Measurements from ENCODE around the gene COPS4.
"Not testable (repeated sequence)": the region's sequence is repeated elsewhere in the genome, so short reads cannot be mapped to it uniquely, and the experiment has no call there.

COPS4 gene

GRCh38 chr4:83065266-83065665, 30.3 kb downstream of the COPS4 start:
- Histone ChIP-seq H3K27me3 (ENCODE audit: control insufficient read depth in 1 of 2, insufficient read depth in 2 of 2, low read length in 2 of 2) (no peaks in the 10 kb centered on the region), H3K9me3 (ENCODE audit: low read length) (no peaks in the 10 kb centered on the region), H3K27ac (ENCODE audit: low read depth, low read length) (no peak overlapping the region), H3K4me1 (ENCODE audit: insufficient read depth, low read length) (no peaks in the 10 kb centered on the region), H3K4me3 (ENCODE audit: low read depth in 1 of 2, low read length in 2 of 2) (no peak overlapping the region), H3K36me3 (ENCODE audit: insufficient read depth, low read length) (peaks cover 43% of the 10 kb centered on the region), H3K9ac (ENCODE audit: low read length) (no peak overlapping the region)

GRCh38 chr4:83067058-83067639, 32.2 kb downstream of the COPS4 start:
- Histone ChIP-seq H3K4me3 (ENCODE audit: low read depth in 1 of 2, low read length in 2 of 2) (no peak overlapping the region), H3K9me3 (ENCODE audit: low read length) (no peaks in the 10 kb centered on the region), H3K9ac (ENCODE audit: low read length) (no peak overlapping the region), H3K36me3 (ENCODE audit: insufficient read depth, low read length) (peaks cover 39% of the 10 kb centered on the region), H3K27ac (ENCODE audit: low read depth, low read length) (no peak overlapping the region), H3K4me1 (ENCODE audit: insufficient read depth, low read length) (no peaks in the 10 kb centered on the region), H3K27me3 (ENCODE audit: control insufficient read depth in 1 of 2, insufficient read depth in 2 of 2, low read length in 2 of 2) (no peaks in the 10 kb centered on the region)

GRCh38 chr4:83071116-83071515, 36.1 kb downstream of the COPS4 start:
- H3K36me3 ChIP-seq (ENCODE audit: insufficient read depth, low read length), result peaks cover 21% of the 10 kb centered on the region
- H3K9me3 ChIP-seq (ENCODE audit: low read length), result no peaks in the 10 kb centered on the region
- no peaks in the 10 kb centered on the region for H3K27me3 ChIP-seq (ENCODE audit: control insufficient read depth in 1 of 2, insufficient read depth in 2 of 2, low read length in 2 of 2)
- H3K4me1 ChIP-seq (ENCODE audit: insufficient read depth, low read length), result peaks cover 11% of the 10 kb centered on the region
- H3K9ac ChIP-seq (ENCODE audit: low read length), result no peak overlapping the region
- no peak overlapping the region for H3K27ac ChIP-seq (ENCODE audit: low read depth, low read length)
- no peak overlapping the region for H3K4me3 ChIP-seq (ENCODE audit: low read depth in 1 of 2, low read length in 2 of 2)

GRCh38 chr4:83074086-83074704, 39.2 kb downstream of the COPS4 start:
- Histone ChIP-seq H3K27me3 (ENCODE audit: control insufficient read depth in 1 of 2, insufficient read depth in 2 of 2, low read length in 2 of 2) (no peaks in the 10 kb centered on the region), H3K4me3 (ENCODE audit: low read depth in 1 of 2, low read length in 2 of 2) (no peak overlapping the region), H3K27ac (ENCODE audit: low read depth, low read length) (no peak overlapping the region), H3K36me3 (ENCODE audit: insufficient read depth, low read length) (peaks cover 3% of the 10 kb centered on the region), H3K4me1 (ENCODE audit: insufficient read depth, low read length) (peaks cover 11% of the 10 kb centered on the region), H3K9me3 (ENCODE audit: low read length) (no peaks in the 10 kb centered on the region), H3K9ac (ENCODE audit: low read length) (no peak overlapping the region)

GRCh38 chr4:83074783-83075182, 39.8 kb downstream of the COPS4 start:
- H3K27me3 ChIP-seq (ENCODE audit: control insufficient read depth in 1 of 2, insufficient read depth in 2 of 2, low read length in 2 of 2); H3K36me3 ChIP-seq (ENCODE audit: insufficient read depth, low read length); H3K27ac ChIP-seq (ENCODE audit: low read depth, low read length); H3K4me3 ChIP-seq (ENCODE audit: low read depth in 1 of 2, low read length in 2 of 2); H3K9ac ChIP-seq (ENCODE audit: low read length); H3K9me3 ChIP-seq (ENCODE audit: low read length): not testable (repeated sequence)
- peaks cover 11% of the 10 kb centered on the region for H3K4me1 ChIP-seq (ENCODE audit: insufficient read depth, low read length)

- Histone ChIP-seq H3K4me3 (ENCODE audit: low read depth in 1 of 2, low read length in 2 of 2) (no peak overlapping the region), H3K9me3 (ENCODE audit: low read length) (no peaks in the 10 kb centered on the region), H3K9ac (ENCODE audit: low read length) (no peak overlapping the region), H3K27ac (ENCODE audit: low read depth, low read length) (peak overlapping the region; percentile 40), H3K27me3 (ENCODE audit: control insufficient read depth in 1 of 2, insufficient read depth in 2 of 2, low read length in 2 of 2) (no peaks in the 10 kb centered on the region), H3K4me1 (ENCODE audit: insufficient read depth, low read length) (peaks cover 11% of the 10 kb centered on the region), H3K36me3 (ENCODE audit: insufficient read depth, low read length) (peaks cover 3% of the 10 kb centered on the region)
Measured at GRCh38 chr4:83075311-83076095, 40.5 kb downstream of the COPS4 start.

GRCh38 chr4:83080561-83080960, 45.6 kb downstream of the COPS4 start:
- Histone ChIP-seq H3K4me3 (ENCODE audit: low read depth in 1 of 2, low read length in 2 of 2) (no peak overlapping the region), H3K9me3 (ENCODE audit: low read length) (no peaks in the 10 kb centered on the region)

GRCh38 chr4:83082777-83083176, 47.8 kb downstream of the COPS4 start:
- Histone ChIP-seq H3K9ac (ENCODE audit: low read length) (no peak overlapping the region), H3K27ac (ENCODE audit: low read depth, low read length) (no peak overlapping the region)

More at GRCh38 chr4:83080561-83080960, 45.6 kb downstream of the COPS4 start:
- Histone ChIP-seq H3K36me3 (ENCODE audit: insufficient read depth, low read length) (peaks cover 3% of the 10 kb centered on the region), H3K4me1 (ENCODE audit: insufficient read depth, low read length) (peaks cover 5% of the 10 kb centered on the region), H3K27me3 (ENCODE audit: control insufficient read depth in 1 of 2, insufficient read depth in 2 of 2, low read length in 2 of 2) (no peaks in the 10 kb centered on the region), H3K9ac (ENCODE audit: low read length) (no peak overlapping the region), H3K27ac (ENCODE audit: low read depth, low read length) (no peak overlapping the region)

GRCh38 chr4:83083925-83084475, 49.0 kb downstream of the COPS4 start:
- H3K27me3 ChIP-seq (ENCODE audit: control insufficient read depth in 1 of 2, insufficient read depth in 2 of 2, low read length in 2 of 2), result no peaks in the 10 kb centered on the region
- H3K4me1 ChIP-seq (ENCODE audit: insufficient read depth, low read length), result no peaks in the 10 kb centered on the region
- H3K9me3 ChIP-seq (ENCODE audit: low read length), result no peaks in the 10 kb centered on the region
- H3K4me3 ChIP-seq (ENCODE audit: low read depth in 1 of 2, low read length in 2 of 2), result no peak overlapping the region
- no peaks in the 10 kb centered on the region for H3K36me3 ChIP-seq (ENCODE audit: insufficient read depth, low read length)
- H3K27ac ChIP-seq (ENCODE audit: low read depth, low read length), result no peak overlapping the region
- H3K9ac ChIP-seq (ENCODE audit: low read length), result no peak overlapping the region

More at GRCh38 chr4:83082777-83083176, 47.8 kb downstream of the COPS4 start:
- H3K9me3 ChIP-seq (ENCODE audit: low read length), result no peaks in the 10 kb centered on the region
- no peaks in the 10 kb centered on the region for H3K36me3 ChIP-seq (ENCODE audit: insufficient read depth, low read length)
- no peaks in the 10 kb centered on the region for H3K4me1 ChIP-seq (ENCODE audit: insufficient read depth, low read length)
- H3K4me3 ChIP-seq (ENCODE audit: low read depth in 1 of 2, low read length in 2 of 2), result no peak overlapping the region
- no peaks in the 10 kb centered on the region for H3K27me3 ChIP-seq (ENCODE audit: control insufficient read depth in 1 of 2, insufficient read depth in 2 of 2, low read length in 2 of 2)

- H3K27me3 ChIP-seq (ENCODE audit: control insufficient read depth in 1 of 2, insufficient read depth in 2 of 2, low read length in 2 of 2); H3K9me3 ChIP-seq (ENCODE audit: low read length); H3K27ac ChIP-seq (ENCODE audit: low read depth, low read length); H3K36me3 ChIP-seq (ENCODE audit: insufficient read depth, low read length); H3K9ac ChIP-seq (ENCODE audit: low read length); H3K4me3 ChIP-seq (ENCODE audit: low read depth in 1 of 2, low read length in 2 of 2); H3K4me1 ChIP-seq (ENCODE audit: insufficient read depth, low read length): not testable (repeated sequence)
Measured at GRCh38 chr4:83084956-83085355, 50.0 kb downstream of the COPS4 start.

GRCh38 chr4:83089410-83090157, 54.6 kb downstream of the COPS4 start:
- no peaks in the 10 kb centered on the region for H3K4me1 ChIP-seq (ENCODE audit: insufficient read depth, low read length)
- no peaks in the 10 kb centered on the region for H3K27me3 ChIP-seq (ENCODE audit: control insufficient read depth in 1 of 2, insufficient read depth in 2 of 2, low read length in 2 of 2)
- no peak overlapping the region for H3K9ac ChIP-seq (ENCODE audit: low read length)
- no peaks in the 10 kb centered on the region for H3K9me3 ChIP-seq (ENCODE audit: low read length)
- no peaks in the 10 kb centered on the region for H3K36me3 ChIP-seq (ENCODE audit: insufficient read depth, low read length)
- H3K4me3 ChIP-seq (ENCODE audit: low read depth in 1 of 2, low read length in 2 of 2), result no peak overlapping the region
- no peak overlapping the region for H3K27ac ChIP-seq (ENCODE audit: low read depth, low read length)

All from muscle layer of colon (tissue), 2 donors.